GM08714 (cell line): Measurements from ENCODE around the gene SP9.

ENCODE experiments used
- H3K4me3 ChIP-seq: fragments of 200-500 bp; sonication (Bioruptor generic); 2 replicates; pipeline ENCODE4 v1.5.1; 2014; ENCODE audit warnings: mild to moderate bottlenecking, low read length, inconsistent platforms
- ZNF274 ChIP-seq: IDR thresholded peaks from 2 replicates; pipeline ENCODE4 v1.6.1; 2012; ENCODE audit warnings: mild to moderate bottlenecking, low read depth, low read length

Gene SP9

DNA sequence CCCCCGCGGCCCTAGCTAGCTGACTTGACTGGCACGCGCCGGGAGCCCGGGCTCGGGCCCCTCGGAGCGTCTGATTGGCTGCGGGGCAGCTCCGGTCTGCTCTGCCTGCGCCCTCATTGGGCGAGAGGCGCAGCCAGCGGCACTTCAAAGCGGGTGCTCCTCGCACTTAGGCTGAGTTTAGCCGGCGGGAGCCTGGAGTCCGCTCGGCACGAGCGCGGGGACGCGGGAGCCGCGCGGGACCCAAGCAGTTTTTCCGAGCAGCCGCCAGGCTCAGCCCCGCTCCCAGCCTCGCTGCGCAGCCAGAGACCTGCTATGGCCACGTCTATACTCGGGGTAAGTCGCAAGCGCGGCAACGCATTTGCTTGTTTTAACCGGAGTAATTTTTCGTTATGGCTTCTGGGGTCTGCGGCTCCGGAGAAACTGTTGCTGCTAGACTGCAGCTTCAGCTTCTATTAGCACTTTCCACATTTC is at the start of gene SP9:
TSS of gene SP9 (plus strand) at position 174 of the 471 bp plus-strand sequence. CDS start at position 313, 139 bp downstream.
- peak within 1 kb of the TSS; percentile 61 for H3K4me3 ChIP-seq
- no peak for TF ChIP-seq ZNF274

DNA sequence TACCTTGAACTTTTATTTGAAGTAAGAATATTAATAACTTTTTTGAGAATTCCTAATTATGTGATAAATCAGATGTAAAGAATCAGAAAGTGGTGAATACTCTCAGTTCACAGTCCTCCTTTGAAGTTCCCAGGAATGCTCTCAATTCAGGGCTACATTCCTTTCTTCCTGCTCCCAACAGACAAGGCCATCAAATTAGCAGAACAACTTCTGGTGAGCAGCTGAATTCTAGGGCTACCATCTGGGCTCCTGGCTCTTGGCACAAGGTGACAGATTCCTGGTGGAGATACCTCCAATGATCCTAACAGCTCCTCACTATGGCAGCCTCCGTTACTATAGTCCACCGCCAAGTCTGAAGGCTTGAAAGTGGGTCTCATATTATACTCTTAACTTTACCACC is 48.6 kb upstream of the SP9 start:
- no peak overlapping the region for H3K4me3 ChIP-seq
- no peak for TF ChIP-seq ZNF274

DNA sequence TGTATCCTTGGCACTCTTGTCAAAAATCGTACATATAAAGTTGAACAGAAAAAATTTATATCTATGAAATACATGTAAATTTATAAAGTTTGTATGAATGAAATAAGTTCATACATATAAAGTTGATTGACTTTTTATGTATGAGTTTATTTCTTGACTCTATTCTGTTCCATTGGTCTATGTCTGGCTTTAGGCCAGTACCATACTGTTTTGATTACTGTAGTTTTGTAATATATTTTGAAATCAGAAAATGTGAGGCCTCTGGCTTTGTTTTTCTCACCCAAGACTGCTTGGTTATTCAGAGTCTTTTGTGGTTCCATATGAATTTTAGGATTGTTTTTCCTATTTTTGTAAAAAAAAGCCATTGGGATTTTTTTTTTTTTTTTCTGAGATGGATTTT is 41.8 kb upstream of the SP9 start:
- TF ChIP-seq ZNF274, result no peak
- no peak overlapping the region for H3K4me3 ChIP-seq

DNA sequence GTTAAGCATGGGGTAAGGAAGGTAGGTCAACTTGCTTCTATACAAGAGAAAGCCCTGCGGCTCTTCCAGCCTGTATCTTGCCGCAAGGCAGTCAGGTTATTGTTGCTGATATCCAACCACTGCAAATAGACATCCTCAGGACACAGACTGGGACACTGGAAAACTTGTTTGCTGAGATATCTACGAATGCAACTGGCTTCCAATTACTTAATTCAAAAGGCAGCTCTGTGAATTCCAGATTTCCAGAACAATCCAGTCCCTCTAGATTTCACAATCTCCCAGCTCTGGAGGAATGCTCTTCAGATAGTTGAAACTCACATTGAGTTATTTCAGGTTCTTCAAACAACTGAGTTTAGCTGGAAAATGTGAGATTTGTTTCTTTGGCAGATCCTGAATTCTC is 34.6 kb upstream of the SP9 start:
- no peak for TF ChIP-seq ZNF274
- H3K4me3 ChIP-seq, result no peak overlapping the region

DNA sequence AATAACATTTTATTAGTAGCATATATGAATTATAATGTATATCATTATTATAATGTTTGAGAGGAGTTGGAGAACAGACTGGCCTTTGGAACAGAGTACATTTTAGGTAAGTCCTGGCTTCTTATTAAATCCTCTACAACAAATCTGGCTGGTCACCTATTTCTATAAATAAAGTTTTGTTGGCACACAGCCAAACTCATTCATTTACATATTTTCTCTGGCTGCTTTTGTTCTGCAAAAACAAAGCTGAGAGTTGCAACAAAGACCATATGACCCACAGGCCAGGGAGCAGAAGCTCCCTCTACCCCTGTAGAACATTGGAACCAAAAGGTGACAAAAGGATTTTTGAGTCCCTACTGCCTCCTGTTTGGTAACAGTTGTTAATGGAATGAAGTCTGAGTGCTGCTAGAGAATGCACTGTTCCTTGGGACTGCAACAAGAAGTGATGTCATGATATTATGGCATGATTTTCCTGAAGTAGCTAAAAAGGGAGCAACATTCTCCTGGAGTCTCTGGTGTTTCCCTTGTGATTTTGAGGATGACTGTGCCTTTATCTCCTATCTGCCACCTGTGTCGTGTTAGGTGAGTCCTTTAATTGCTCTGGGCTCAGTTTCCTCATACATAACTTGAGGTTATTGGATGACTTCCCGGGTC is 22.0 kb upstream of the SP9 start:
- no peak overlapping the region for H3K4me3 ChIP-seq
- TF ChIP-seq ZNF274, result no peak

DNA sequence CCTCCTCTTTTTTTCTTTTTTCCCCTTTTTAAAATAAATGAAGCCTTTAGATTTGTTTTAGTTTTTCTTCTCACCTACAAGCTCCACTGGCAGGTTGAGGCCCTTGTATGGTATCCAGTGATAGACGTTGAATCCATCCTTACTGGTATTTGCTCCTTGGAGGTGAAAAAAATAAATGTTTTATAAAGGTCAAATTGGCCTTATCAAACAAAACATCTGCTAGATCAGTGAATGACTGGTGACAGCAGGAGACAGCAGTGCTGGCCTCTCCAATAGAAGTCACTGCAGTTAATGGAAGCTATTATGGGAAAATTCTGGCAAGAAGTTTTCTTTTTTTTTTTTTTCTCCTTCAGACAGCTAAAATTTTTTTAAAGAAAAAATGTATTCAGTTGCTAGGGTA is 12.6 kb upstream of the SP9 start:
- no peak for TF ChIP-seq ZNF274
- no peak overlapping the region for H3K4me3 ChIP-seq

DNA sequence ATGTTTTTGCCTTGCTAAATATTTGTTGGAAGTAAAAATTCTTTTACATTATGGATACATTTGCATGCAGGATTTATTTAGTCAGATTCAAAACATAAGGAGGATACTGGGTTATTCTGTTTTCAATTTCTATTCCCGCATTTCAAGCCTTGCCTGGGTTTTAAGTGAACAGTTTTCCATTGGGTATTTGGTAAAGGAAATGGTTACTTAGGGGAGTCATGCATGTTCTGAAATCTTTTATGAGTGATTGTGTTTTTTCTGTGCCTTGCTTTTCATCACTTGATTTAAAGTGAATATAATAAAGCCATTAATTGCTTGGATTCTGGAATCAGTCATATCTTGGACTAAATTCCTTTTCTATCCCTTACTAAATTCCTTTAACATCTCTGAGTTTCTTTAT is 12.0 kb upstream of the SP9 start:
- H3K4me3 ChIP-seq, result no peak overlapping the region
- no peak for TF ChIP-seq ZNF274

DNA sequence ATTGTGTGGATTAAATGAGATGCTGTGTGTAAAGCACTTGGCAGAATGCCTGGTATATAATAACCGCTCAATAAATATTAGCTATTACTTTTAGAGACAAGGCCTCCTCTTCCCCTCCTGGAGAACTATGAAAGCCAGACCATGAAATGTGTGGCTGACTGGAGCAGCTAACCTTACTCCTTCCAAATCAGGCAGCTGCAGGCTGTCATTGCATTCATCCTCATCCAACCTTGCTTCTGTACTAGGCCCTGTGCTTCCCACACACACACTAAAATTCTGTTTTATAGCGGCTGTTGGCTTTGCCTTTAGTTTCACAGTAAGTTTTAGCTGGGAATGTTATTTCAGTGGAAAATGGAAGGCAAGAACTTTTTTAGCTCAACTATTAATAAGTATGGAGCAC is 10.2 kb upstream of the SP9 start:
- no peak for TF ChIP-seq ZNF274
- H3K4me3 ChIP-seq, result no peak overlapping the region

DNA sequence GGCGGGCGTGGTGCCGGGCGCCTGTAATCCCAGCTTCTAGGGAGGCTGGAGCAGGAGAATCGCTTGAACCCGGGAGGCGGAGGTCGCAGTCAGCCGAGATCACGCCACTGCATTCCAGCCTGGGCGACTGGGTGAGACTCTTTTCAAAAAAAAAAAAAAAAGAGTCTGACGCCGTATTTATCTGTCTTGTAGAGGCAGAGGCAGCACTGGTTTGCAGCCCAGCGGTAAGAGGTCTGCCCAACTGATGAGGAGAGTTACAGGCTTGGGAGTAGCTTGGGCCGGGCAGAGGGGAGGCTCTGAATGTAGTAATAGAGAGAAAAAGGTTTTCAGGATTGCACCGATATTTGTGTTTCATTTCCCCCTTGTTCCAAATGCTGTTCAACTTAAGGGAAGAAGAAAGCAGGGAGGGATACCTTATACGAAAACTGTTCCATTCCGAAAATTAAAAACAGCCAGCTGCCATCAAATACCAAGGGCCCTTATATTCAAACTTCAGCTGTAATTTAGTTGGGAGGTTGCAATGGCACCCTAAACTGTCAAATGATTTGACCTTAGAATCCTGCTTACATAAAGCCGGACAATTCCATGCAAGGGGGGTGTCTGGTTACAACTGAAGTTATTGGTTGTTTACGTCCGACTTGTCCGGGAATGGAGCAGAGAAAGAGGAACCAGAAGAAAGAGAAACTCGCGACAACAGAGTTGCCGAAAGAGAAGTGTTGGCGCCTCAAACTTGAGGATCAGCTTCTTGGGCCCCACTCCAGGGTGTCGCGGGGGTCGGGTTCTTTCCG is 9.2 kb upstream of the SP9 start:
- peak overlapping the region; percentile 64; the same call in 1 of the 2 replicates for H3K4me3 ChIP-seq
- TF ChIP-seq ZNF274, result no peak

DNA sequence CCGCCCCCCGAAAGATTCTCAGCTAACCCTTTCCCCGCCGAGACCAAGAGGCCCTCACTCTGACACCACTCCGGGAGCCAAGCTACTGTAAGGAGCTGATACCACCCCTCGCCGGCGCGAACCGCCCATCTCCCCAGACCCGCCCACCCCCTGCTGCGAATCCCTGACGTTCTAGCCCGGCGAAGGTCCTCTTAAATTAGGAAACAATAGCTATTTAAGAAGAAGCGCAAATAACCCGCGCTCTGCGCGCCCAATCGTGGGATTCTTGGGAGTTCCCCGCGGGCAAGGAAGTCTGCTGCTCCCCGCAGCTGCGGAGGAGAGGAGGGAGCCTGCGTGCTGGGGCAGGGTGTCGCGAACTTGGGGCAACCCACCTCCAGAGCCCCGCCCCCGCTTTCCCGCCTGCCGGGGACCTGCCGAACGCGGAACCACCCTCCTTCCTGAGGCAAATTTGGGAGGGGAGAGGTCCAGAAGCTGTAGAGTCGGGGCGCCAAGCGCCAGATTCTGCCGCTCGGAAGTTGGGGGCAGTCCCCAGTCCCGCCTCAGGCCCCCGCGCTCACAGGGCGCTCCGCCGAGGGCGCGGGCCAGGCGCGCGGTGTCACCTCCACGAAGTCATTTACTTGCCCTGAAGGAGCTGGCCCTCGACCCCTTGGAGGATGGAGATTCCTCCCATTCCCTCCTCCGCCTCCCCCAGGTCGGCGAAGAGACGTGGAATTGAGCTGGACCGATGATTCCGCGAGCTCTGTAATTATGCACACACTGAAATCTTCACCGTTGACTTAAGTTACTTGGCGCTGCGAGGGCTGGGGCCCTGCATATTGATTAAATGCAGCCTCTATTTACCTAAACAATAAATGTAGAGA is 8.4 kb upstream of the SP9 start:
- no peak for TF ChIP-seq ZNF274
- peak overlapping the region; percentile 64; the same call in 1 of the 2 replicates for H3K4me3 ChIP-seq

DNA sequence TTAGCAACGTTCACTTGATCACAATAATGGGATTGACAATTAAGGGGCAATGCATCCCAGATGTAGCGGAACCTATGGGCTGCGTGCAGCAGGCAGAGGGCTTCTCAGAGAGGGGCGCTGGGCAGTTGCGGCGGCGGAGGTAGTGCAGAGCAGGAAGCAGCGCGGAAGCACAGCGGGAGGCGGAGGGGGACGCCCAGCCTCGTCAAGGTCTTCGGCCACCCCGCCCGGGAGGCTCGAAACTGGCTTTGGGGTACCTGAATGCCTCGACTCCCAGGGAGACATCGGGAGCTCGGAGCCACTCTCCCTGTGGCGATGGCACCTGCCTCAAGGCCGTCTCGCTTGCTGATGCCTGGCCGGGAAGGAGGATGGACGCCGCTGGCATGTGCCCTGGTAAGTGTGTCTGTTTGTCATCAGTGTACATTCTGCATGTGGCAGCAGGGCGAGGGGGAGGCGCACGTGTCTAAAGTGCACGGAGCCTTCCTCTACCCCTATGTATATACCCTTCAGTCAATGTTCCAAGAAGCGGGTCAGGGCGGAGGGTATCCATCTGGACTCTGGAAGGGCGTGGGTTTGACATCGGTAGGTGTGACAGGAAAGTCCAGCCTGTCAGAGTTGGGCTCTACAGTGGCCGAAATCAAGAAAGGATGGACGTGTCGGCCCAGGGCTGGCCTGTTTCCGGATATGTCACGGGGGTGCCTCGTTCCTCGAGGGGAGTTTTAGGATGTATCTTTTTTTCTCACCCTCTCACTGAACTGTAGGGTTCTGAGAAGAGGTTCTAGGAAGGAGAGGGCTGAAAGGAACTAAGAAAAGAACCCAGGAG is 7.5 kb upstream of the SP9 start:
- H3K4me3 ChIP-seq, result peak overlapping the region; percentile 64; the same call in 1 of the 2 replicates
- no peak for TF ChIP-seq ZNF274

DNA sequence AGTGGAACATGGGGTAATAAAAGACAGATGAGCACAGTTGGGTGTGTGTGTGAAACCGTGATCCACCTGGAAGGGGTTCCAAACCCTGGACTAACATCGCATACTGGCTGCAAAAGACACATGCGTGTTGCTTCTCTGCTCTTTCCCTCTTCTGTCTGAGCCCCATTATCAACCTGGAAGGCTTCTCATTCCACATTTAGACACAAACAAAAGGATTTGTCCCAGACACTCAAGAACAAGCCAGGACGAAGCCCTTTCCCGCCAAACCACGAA is 7.0 kb upstream of the SP9 start:
- TF ChIP-seq ZNF274, result no peak
- no peak overlapping the region for H3K4me3 ChIP-seq

DNA sequence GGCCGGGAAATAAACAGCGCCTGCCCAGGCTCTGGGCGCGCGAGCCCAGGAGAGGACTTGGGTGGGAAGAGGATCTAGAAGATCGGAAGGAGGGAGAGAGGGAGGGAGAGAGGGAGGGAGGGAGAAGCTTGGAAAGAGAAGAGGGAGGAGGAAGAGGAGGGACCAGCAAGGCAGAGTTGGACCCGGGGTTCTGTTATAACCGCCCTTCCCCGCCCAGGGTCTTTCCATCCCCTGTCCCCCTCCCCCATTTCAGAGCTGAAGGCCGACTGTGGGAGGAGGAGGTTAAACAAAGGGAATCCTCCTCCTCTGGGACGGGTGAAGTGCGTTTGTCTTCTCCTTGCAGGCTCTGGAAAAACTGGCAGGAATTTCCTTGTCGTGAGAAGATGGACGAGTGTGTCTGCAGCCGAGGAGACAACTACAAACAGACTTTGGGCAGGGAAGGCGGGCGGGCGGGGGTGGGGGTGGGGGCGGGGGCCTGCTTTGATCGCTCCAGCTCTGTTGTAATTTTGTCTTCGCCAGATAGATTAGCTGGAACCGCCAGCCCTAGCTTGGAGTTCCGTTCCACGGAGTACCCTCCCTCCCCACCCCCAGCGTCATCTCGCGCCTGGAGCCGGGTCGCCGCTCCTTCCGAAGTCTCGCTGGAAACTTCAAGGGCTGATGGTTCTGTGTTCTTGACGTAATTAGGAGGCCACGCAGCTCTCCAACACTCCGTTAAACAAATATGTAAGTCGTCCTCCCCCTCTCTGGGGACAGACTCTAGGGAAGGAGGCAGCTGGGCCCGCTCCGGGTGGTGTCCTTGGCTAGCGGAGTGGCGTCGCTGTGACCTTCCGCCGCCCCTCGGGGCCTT is 6.4 kb upstream of the SP9 start:
- no peak overlapping the region for H3K4me3 ChIP-seq
- TF ChIP-seq ZNF274, result no peak
